PFSK-1 (cell line): ENCODE data around the gene CDPF1.

Experiments
- POLR2AphosphoS5 ChIP-seq: IDR thresholded peaks from 2 replicates; pipeline ENCODE4 v1.6.1; 2012; ENCODE audit warnings: low read depth, mild to moderate bottlenecking, control low read depth, low read length, moderate library complexity
- SIN3A ChIP-seq: IDR thresholded peaks from 2 replicates; pipeline ENCODE4 v1.6.1; 2012; ENCODE audit warnings: mild to moderate bottlenecking, low read length, moderate library complexity, borderline replicate concordance; ENCODE audit not compliant: insufficient read depth
- TAF1 ChIP-seq: IDR thresholded peaks from 2 replicates; pipeline ENCODE4 v1.6.1; 2012; ENCODE audit warnings: low read length, control low read depth, borderline replicate concordance; ENCODE audit not compliant: insufficient read depth
- TF ChIP-seq, protein P1 (sequence below), 2 experiments: IDR thresholded peaks; 2 replicates each; pipeline versions ENCODE4 v1.6.1 to v1.8.0; 2011 to 2012; ENCODE audit warnings: low read depth in 2 of 2, low read length in 2 of 2, control low read depth in 1 of 2, inconsistent platforms in 1 of 2, mild to moderate bottlenecking in 1 of 2, moderate library complexity in 1 of 2; ENCODE audit not compliant: insufficient read depth in 1 of 2

DNA sequence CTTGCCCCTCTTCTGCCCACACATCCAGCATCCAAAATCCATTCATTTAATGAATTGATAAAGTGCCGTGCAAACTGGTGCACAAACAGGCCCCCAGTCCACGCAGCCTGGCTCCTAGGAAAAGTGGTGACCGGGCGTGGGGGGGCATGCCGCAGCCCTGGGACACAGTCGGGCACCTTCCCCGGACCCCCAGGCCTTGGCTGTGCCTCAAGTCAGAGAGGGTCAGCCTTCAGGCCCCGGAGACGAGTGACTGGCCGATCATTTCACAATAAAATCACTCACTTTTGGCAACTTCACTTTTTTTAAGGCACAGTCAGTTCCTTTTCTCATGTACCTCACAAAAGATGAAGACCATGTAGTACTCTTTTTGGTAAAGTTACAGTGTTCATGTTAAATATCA is 8.0 kb downstream of the CDPF1 start:
- TF ChIP-seq SIN3A = no peak
- TF ChIP-seq TAF1 = no peak
- no peak for TF ChIP-seq POLR2AphosphoS5
- TF ChIP-seq, protein P1, sequence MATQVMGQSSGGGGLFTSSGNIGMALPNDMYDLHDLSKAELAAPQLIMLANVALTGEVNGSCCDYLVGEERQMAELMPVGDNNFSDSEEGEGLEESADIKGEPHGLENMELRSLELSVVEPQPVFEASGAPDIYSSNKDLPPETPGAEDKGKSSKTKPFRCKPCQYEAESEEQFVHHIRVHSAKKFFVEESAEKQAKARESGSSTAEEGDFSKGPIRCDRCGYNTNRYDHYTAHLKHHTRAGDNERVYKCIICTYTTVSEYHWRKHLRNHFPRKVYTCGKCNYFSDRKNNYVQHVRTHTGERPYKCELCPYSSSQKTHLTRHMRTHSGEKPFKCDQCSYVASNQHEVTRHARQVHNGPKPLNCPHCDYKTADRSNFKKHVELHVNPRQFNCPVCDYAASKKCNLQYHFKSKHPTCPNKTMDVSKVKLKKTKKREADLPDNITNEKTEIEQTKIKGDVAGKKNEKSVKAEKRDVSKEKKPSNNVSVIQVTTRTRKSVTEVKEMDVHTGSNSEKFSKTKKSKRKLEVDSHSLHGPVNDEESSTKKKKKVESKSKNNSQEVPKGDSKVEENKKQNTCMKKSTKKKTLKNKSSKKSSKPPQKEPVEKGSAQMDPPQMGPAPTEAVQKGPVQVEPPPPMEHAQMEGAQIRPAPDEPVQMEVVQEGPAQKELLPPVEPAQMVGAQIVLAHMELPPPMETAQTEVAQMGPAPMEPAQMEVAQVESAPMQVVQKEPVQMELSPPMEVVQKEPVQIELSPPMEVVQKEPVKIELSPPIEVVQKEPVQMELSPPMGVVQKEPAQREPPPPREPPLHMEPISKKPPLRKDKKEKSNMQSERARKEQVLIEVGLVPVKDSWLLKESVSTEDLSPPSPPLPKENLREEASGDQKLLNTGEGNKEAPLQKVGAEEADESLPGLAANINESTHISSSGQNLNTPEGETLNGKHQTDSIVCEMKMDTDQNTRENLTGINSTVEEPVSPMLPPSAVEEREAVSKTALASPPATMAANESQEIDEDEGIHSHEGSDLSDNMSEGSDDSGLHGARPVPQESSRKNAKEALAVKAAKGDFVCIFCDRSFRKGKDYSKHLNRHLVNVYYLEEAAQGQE (IDR thresholded peaks at IDR 0.05; ENCODE audit: insufficient read depth in 1 of 2, low read depth in 2 of 2, low read length in 2 of 2) = no peak
